ENCODE data around the gene CST9.

Gene CST9

GRCh38 chr20:23652371-23652770 lies 46.7 kb upstream of the CST9 start:
- H3K27me3 ChIP-seq, result no peaks in the 10 kb centered on the region
- peaks cover 0 to 11% (median 4%) of the 10 kb centered on the region in 4 donors for H3K4me1 ChIP-seq
- no peak for TF ChIP-seq CTCF (IDR thresholded peaks at IDR 0.05)
- H3K27ac ChIP-seq, result no peak overlapping the region
- H3K9me3 ChIP-seq, result no peaks in the 10 kb centered on the region
- no peaks in the 10 kb centered on the region for H3K36me3 ChIP-seq
- H3K4me3 ChIP-seq, result no peak overlapping the region
- no peak for DNase-seq
- intact Hi-C loops (cut with DNase I; ENCODE audit: low total_unique reads), result no loop called here

- Histone ChIP-seq H3K27ac (no peak overlapping the region), H3K4me3 (no peak overlapping the region), H3K36me3 (no peaks in the 10 kb centered on the region), H3K27me3 (no peaks in the 10 kb centered on the region), H3K4me1 (peaks cover 0 to 11% (median 4%) of the 10 kb centered on the region in 4 donors), H3K9me3 (no peaks in the 10 kb centered on the region)
- intact Hi-C loops (cut with DNase I; ENCODE audit: low total_unique reads), result no loop called here
- no peak for TF ChIP-seq CTCF (IDR thresholded peaks at IDR 0.05)
- no peak for DNase-seq
These were observed 45.4 kb upstream of the CST9 start for GRCh38 chr20:23651117-23651516.

GRCh38 chr20:23649830-23650417 lies 44.2 kb upstream of the CST9 start:
- Histone ChIP-seq H3K36me3 (no peaks in the 10 kb centered on the region), H3K4me1 (peaks cover 0 to under 1% (median 0%) of the 10 kb centered on the region in 4 donors), H3K27me3 (no peaks in the 10 kb centered on the region), H3K27ac (no peak overlapping the region), H3K9me3 (no peaks in the 10 kb centered on the region), H3K4me3 (no peak overlapping the region)
- intact Hi-C loops (cut with DNase I; ENCODE audit: low total_unique reads), result no loop called here
- TF ChIP-seq CTCF (IDR thresholded peaks at IDR 0.05), result no peak
- no peak for DNase-seq

GRCh38 chr20:23649242-23649641 lies 43.5 kb upstream of the CST9 start:
- TF ChIP-seq CTCF (IDR thresholded peaks at IDR 0.05), result no peak
- no peak overlapping the region for H3K4me3 ChIP-seq

GRCh38 chr20:23647346-23647745 lies 41.6 kb upstream of the CST9 start:
- no peaks in the 10 kb centered on the region for H3K27me3 ChIP-seq
- no peaks in the 10 kb centered on the region for H3K36me3 ChIP-seq
- H3K9me3 ChIP-seq, result no peaks in the 10 kb centered on the region
- intact Hi-C loops (cut with DNase I; ENCODE audit: low total_unique reads), result no loop called here
- DNase-seq, result no peak
- no peaks in the 10 kb centered on the region for H3K4me1 ChIP-seq
- no peak for TF ChIP-seq CTCF (IDR thresholded peaks at IDR 0.05)
- no peak overlapping the region for H3K4me3 ChIP-seq
- H3K27ac ChIP-seq, result no peak overlapping the region

More at GRCh38 chr20:23649242-23649641, 43.5 kb upstream of the CST9 start:
- Histone ChIP-seq H3K9me3 (no peaks in the 10 kb centered on the region), H3K27me3 (no peaks in the 10 kb centered on the region), H3K27ac (no peak overlapping the region), H3K36me3 (no peaks in the 10 kb centered on the region), H3K4me1 (no peaks in the 10 kb centered on the region)
- DNase-seq, result no peak
- intact Hi-C loops (cut with DNase I; ENCODE audit: low total_unique reads), result no loop called here

Data from tibial artery (tissue), 4 donors.